GM19324 (cell line): ENCODE measurements around the gene B4GALT2.

Experiments used
- ATAC-seq: cut with Tn5 transposase; IDR thresholded peaks from one replicate; pipeline ENCODE4 v1.9.1; 2021; ENCODE audit warnings: mild to moderate bottlenecking, moderate library complexity; ENCODE audit not compliant: unreplicated experiment, low FRiP score

B4GALT2 gene

GRCh38 chr1:43983253-43983899, 4.4 kb downstream of the B4GALT2 start:
- no peak for ATAC-seq

- ATAC-seq = no peak
These were observed 5.8 kb downstream of the B4GALT2 start for GRCh38 chr1:43984855-43985254.

GRCh38 chr1:43985984-43986595, 7.1 kb downstream of the B4GALT2 start:
- ATAC-seq = no peak

- no peak for ATAC-seq
These were observed 7.7 kb downstream of the B4GALT2 start for GRCh38 chr1:43986712-43987111.

- ATAC-seq = no peak
These were observed 8.3 kb downstream of the B4GALT2 start for GRCh38 chr1:43987159-43987902.

GRCh38 chr1:43990271-43991199, 11.5 kb downstream of the B4GALT2 start:
- no peak for ATAC-seq

GRCh38 chr1:43991200-43991475, 12.1 kb downstream of the B4GALT2 start:
- no peak for ATAC-seq

- peak; percentile 71 for ATAC-seq
These were observed 12.6 kb downstream of the B4GALT2 start, which contains the start of gene CCDC24 for GRCh38 chr1:43991476-43992231. TSS of gene CCDC24 (plus strand) at chr1:43991599. CDS start at chr1:43991879, 280 bp downstream.

- no peak for ATAC-seq
These were observed 13.4 kb downstream of the B4GALT2 start for GRCh38 chr1:43992232-43992995.

- no peak for ATAC-seq
These were observed 14.3 kb downstream of the B4GALT2 start for GRCh38 chr1:43993206-43993914.

GRCh38 chr1:43994071-43994470, 15.1 kb downstream of the B4GALT2 start:
- ATAC-seq = no peak

GRCh38 chr1:43994794-43995790, 16.1 kb downstream of the B4GALT2 start:
- no peak for ATAC-seq

GRCh38 chr1:43995984-43996732, 17.1 kb downstream of the B4GALT2 start:
- no peak for ATAC-seq

- ATAC-seq = no peak
These were observed 17.7 kb downstream of the B4GALT2 start for GRCh38 chr1:43996733-43997115.

GRCh38 chr1:43997295-43997999, 18.4 kb downstream of the B4GALT2 start:
- no peak for ATAC-seq

- no peak for ATAC-seq
These were observed 19.0 kb downstream of the B4GALT2 start for GRCh38 chr1:43998000-43998378.
